SK-N-SH (cell line): ENCODE measurements around the gene IL4R. TPM values are rescaled to one million over a fixed set of nuclear protein-coding genes. Genes with fewer than 3 reads are reported as not detected.

Experiments used
- CTCF ChIA-PET: fragments of 300-600, 350-600 bp; formaldehyde crosslinking; extraction: SDS; loops from one replicate; lab custom pipeline; 2021; lab: Yijun Ruan, JAX
- POLR2A ChIA-PET: fragments of 350-600 bp; sonication (Branson Sonifier 250); formaldehyde crosslinking; extraction: SDS; loops from one replicate; lab custom pipeline; 2020; ENCODE audit warnings: antibody characterized with exemption, inconsistent platforms; lab: Yijun Ruan, JAX
- DNase-seq: peaks from one replicate; pipeline ENCODE4 v3.0.0; 2012
- H2AFZ ChIP-seq: fragments of 200-600 bp; sonication (generic); 2 replicates; pipeline ENCODE4 v1.8.1; 2016; ENCODE audit warnings: antibody characterized with exemption, mild to moderate bottlenecking, low read depth
- H3F3A ChIP-seq: fragments of 200-600 bp; sonication (generic); replicated peaks from 2 replicates; pipeline ENCODE3; 2016; ENCODE audit warnings: antibody characterized with exemption, mild to moderate bottlenecking; ENCODE audit not compliant: insufficient read depth
- H3K27ac ChIP-seq, 2 experiments: fragments of 200-500 bp in 1 of 2; fragments of 200-600 bp in 1 of 2; sonication (Bioruptor generic) in 1 of 2; sonication (generic), shearing (Covaris generic) in 1 of 2; 2 replicates each; pipeline versions ENCODE4 v1.5.1 to v1.6.1; 2014 to 2016; ENCODE audit warnings: low read depth in 2 of 2, inconsistent platforms in 1 of 2, low read length in 1 of 2, mild to moderate bottlenecking in 1 of 2, mixed read lengths in 1 of 2
- H3K27me3 ChIP-seq: fragments of 200-600 bp; sonication (generic), shearing (Covaris generic); 2 replicates; pipeline ENCODE4 v1.6.1; 2016; ENCODE audit warnings: mixed run types; ENCODE audit not compliant: insufficient read depth
- H3K36me3 ChIP-seq, 2 experiments: fragments of 200-500 bp in 1 of 2; fragments of 200-600 bp in 1 of 2; sonication (Bioruptor generic) in 1 of 2; sonication (generic) in 1 of 2; replicated peaks in 1 of 2; 2 replicates each; pipeline versions ENCODE3 to v1.5.1; 2014 to 2016; ENCODE audit warnings: low read length in 1 of 2, mild to moderate bottlenecking in 1 of 2; ENCODE audit not compliant: insufficient read depth in 2 of 2, control insufficient read depth in 1 of 2
- H3K4me1 ChIP-seq, 2 experiments: fragments of 200-500 bp in 1 of 2; fragments of 200-600 bp in 1 of 2; sonication (Bioruptor generic) in 1 of 2; sonication (generic), shearing (Covaris generic) in 1 of 2; 2 replicates each; pipeline versions ENCODE4 v1.5.1 to v1.6.1; 2014 to 2016; ENCODE audit warnings: low read depth in 1 of 2, low read length in 1 of 2, mixed run types in 1 of 2; ENCODE audit not compliant: insufficient read depth in 2 of 2, control insufficient read depth in 1 of 2
- H3K4me2 ChIP-seq: fragments of 200-600 bp; sonication (generic), shearing (Covaris generic); 2 replicates; pipeline ENCODE4 v1.6.1; 2017; ENCODE audit warnings: mixed run types
- H3K4me3 ChIP-seq, 2 experiments: fragments of 200-500 bp in 1 of 2; fragments of 200-600 bp in 1 of 2; sonication (Bioruptor generic) in 1 of 2; sonication (generic), shearing (Covaris generic) in 1 of 2; 2 replicates each; pipeline versions ENCODE4 v1.5.1 to v1.8.1; 2014 to 2016; ENCODE audit warnings: low read depth in 2 of 2, inconsistent platforms in 1 of 2, low read length in 1 of 2, mild to moderate bottlenecking in 1 of 2, mixed read lengths in 1 of 2, moderate library complexity in 1 of 2
- H3K79me2 ChIP-seq: fragments of 200-600 bp; sonication (generic); 2 replicates; pipeline ENCODE4 v1.8.1; 2017; ENCODE audit warnings: mild to moderate bottlenecking; ENCODE audit not compliant: insufficient read depth
- H3K9ac ChIP-seq: fragments of 200-600 bp; sonication (generic); 2 replicates; pipeline ENCODE4 v1.6.1; 2017; ENCODE audit warnings: mixed run types
- H3K9me2 ChIP-seq: fragments of 200-600 bp; sonication (generic); 2 replicates; pipeline ENCODE4 v1.6.1; 2017; ENCODE audit warnings: mixed run types
- H3K9me3 ChIP-seq: fragments of 200-600 bp; sonication (generic); 2 replicates; pipeline ENCODE4 v1.6.1; 2017; ENCODE audit warnings: mixed run types, mild to moderate bottlenecking, moderate library complexity
- H4K20me1 ChIP-seq: fragments of 200-600 bp; sonication (generic); 2 replicates; pipeline ENCODE4 v1.6.1; 2017; ENCODE audit warnings: mild to moderate bottlenecking, mixed run types; ENCODE audit not compliant: insufficient read depth
- CHD2 ChIP-seq: fragments of 150-350 bp; IDR thresholded peaks from 2 replicates; pipeline ENCODE4 v1.6.1; 2018; ENCODE audit warnings: low read length; ENCODE audit not compliant: partially characterized antibody
- FOSL2 ChIP-seq: IDR thresholded peaks from 2 replicates; pipeline ENCODE4 v1.4.0; 2012; ENCODE audit warnings: low read depth, mild to moderate bottlenecking, moderate library complexity, borderline replicate concordance
- FOXJ3 ChIP-seq: sonication (generic); formaldehyde crosslinking; IDR thresholded peaks from 2 replicates; pipeline ENCODE4 v1.5.1; 2020; ENCODE audit warnings: mild to moderate bottlenecking, missing genetic modification reagents
- IRF3 ChIP-seq: fragments of 150-350 bp; IDR thresholded peaks from 2 replicates; pipeline ENCODE4 v1.6.1; 2016; ENCODE audit warnings: mild to moderate bottlenecking, low read depth, low read length
- MXI1 ChIP-seq: IDR thresholded peaks from 2 replicates; pipeline ENCODE4 v1.6.1; 2012; ENCODE audit warnings: mild to moderate bottlenecking, low read depth, low read length, improper control_type of control experiment
- NRF1 ChIP-seq: IDR thresholded peaks from 2 replicates; pipeline ENCODE4 v1.6.1; 2012; ENCODE audit warnings: low read depth, mild to moderate bottlenecking, low read length
- RCOR1 ChIP-seq: fragments of 150-350 bp; IDR thresholded peaks from 2 replicates; pipeline ENCODE4 v1.6.1; 2017; ENCODE audit warnings: antibody characterized with exemption, low read length
- REST ChIP-seq: IDR thresholded peaks from 2 replicates; pipeline ENCODE4 v1.6.1; 2012; ENCODE audit warnings: mild to moderate bottlenecking, low read depth, low read length, moderate library complexity
- RFX5 ChIP-seq: IDR thresholded peaks from 2 replicates; pipeline ENCODE4 v1.6.1; 2012; ENCODE audit warnings: mild to moderate bottlenecking, improper control_type of control experiment, low read length
- TCF12 ChIP-seq: IDR thresholded peaks from 2 replicates; pipeline ENCODE4 v1.4.0; 2012
- WGBS: methylation state at CpG from one replicate; pipeline ENCODE4 v1.1.6; 2017; ENCODE audit warnings: low lambda C conversion rate; 5-methylcytosine and 5-hydroxymethylcytosine counted together
- polyA plus RNA-seq, 3 experiments: library from polyadenylated mRNA; depleted of rRNA; stranded (reverse); fragments of >200 nt; gene quantifications; 2 replicates each; pipeline ENCODE4 v1.2.3, GENCODE V29; 2012

The IL4R gene
- polyA plus RNA-seq, 1 of the 3 experiments (the other 2 are of a cell fraction): 16.1 TPM

- H3K27me3 ChIP-seq: no peaks in the 10 kb centered on the region
- H3K9me3 ChIP-seq: no peaks in the 10 kb centered on the region
- H3K36me3 ChIP-seq: no peaks in the 10 kb centered on the region
- TF ChIP-seq FOSL2 (peak; percentile 41; the same call in 1 of the 2 replicates), RCOR1 (no peak)
- H3K4me2 ChIP-seq: no peak overlapping the region
- H3K9ac ChIP-seq: no peak overlapping the region
- ChIA-PET POLR2A (no interaction called here), CTCF (interaction anchor here (0.7 to 5.4 kb wide), 6 partner anchors 9 to 186 kb away, joined by 3 to 104 read pairs (median 6); no protein-coding TSS in a partner anchor)
- DNase-seq: no peak
- H2AFZ ChIP-seq: no peak overlapping the region
- no peak overlapping the region for H3K4me3 ChIP-seq
- H3K9me2 ChIP-seq: no peaks in the 10 kb centered on the region
- no peaks in the 10 kb centered on the region for H3K79me2 ChIP-seq
- WGBS: 39% methylated on average over 5 of the region's 7 CpGs
- H3K27ac ChIP-seq: peak overlapping the region in 1 of 2 experiments; percentile 21; a peak in 1 of 4 replicates
- peaks cover 4% of the 10 kb centered on the region for H3F3A ChIP-seq
- H3K4me1 ChIP-seq: no peaks in the 10 kb centered on the region; a peak in 1 of 4 replicates
- H4K20me1 ChIP-seq: no peaks in the 10 kb centered on the region
Observed at GRCh38 chr16:27365142-27366089, 51.6 kb downstream of the IL4R start.

- H3K9me2 ChIP-seq: no peaks in the 10 kb centered on the region
Observed at GRCh38 chr16:27366687-27367460, 53.1 kb downstream of the IL4R start.

More at GRCh38 chr16:27366687-27367460, 53.1 kb downstream of the IL4R start:
- no peak overlapping the region for H2AFZ ChIP-seq
- no peaks in the 10 kb centered on the region for H3K36me3 ChIP-seq
- no peak overlapping the region for H3K4me3 ChIP-seq
- ChIA-PET CTCF (interaction anchor here (0.9 to 5.4 kb wide), 14 partner anchors 8 to 257 kb away, joined by 3 to 104 read pairs (median 4); no protein-coding TSS in a partner anchor), POLR2A (interaction anchor here (1.6 kb wide), 1 partner anchor 132 kb away, joined by 5 read pairs; no protein-coding TSS in a partner anchor)
- DNase-seq: peak; percentile 21
- H3K9ac ChIP-seq: no peak overlapping the region
- H3F3A ChIP-seq: peaks cover 4% of the 10 kb centered on the region
- no peaks in the 10 kb centered on the region; a peak in 1 of 4 replicates for H3K4me1 ChIP-seq
- 87% methylated on average over 13 of the region's 14 CpGs for WGBS
- no peaks in the 10 kb centered on the region for H3K27me3 ChIP-seq
- H4K20me1 ChIP-seq: no peaks in the 10 kb centered on the region
- no peak overlapping the region for H3K4me2 ChIP-seq
- no peaks in the 10 kb centered on the region for H3K79me2 ChIP-seq
- H3K9me3 ChIP-seq: no peaks in the 10 kb centered on the region
- H3K27ac ChIP-seq: no peak overlapping the region
- no peak for TF ChIP-seq TCF12
- no peak for TF ChIP-seq NRF1
- TF ChIP-seq REST: no peak
- no peak for TF ChIP-seq RFX5
- no peak for TF ChIP-seq CHD2
- TF ChIP-seq MXI1: no peak
- TF ChIP-seq FOXJ3 (CRISPR knock-in tag): no peak
- no peak for TF ChIP-seq IRF3
